ENCODE data around the gene TANC1. TPM values are rescaled to one million over a fixed set of nuclear protein-coding genes. Genes with fewer than 3 reads are reported as not detected.

TANC1 gene
- total RNA-seq, 1 donor from 2014 or later = 36.9 TPM

GRCh38 chr2:159160412-159160811 is 192.0 kb downstream of the TANC1 start:
- Mint-ChIP-seq H3K36me3 (ENCODE audit: unreplicated experiment) (peaks cover 13% of the 10 kb centered on the region), H3K4me1 (ENCODE audit: unreplicated experiment) (peaks cover 35% of the 10 kb centered on the region), H3K27ac (ENCODE audit: unreplicated experiment) (no peak overlapping the region), H3K4me3 (ENCODE audit: unreplicated experiment) (no peak overlapping the region), H3K9me3 (ENCODE audit: unreplicated experiment) (no peaks in the 10 kb centered on the region), H3K27me3 (ENCODE audit: unreplicated experiment) (no peaks in the 10 kb centered on the region)
- TF ChIP-seq CTCF (IDR thresholded peaks at IDR 0.05) = no peak
- DNase-seq (ENCODE audit: extremely low spot score, unreplicated experiment) = no peak

- H3K36me3 Mint-ChIP-seq (ENCODE audit: unreplicated experiment) = peaks cover 13% of the 10 kb centered on the region
- TF ChIP-seq CTCF (IDR thresholded peaks at IDR 0.05) = no peak
- no peaks in the 10 kb centered on the region for H3K27me3 Mint-ChIP-seq (ENCODE audit: unreplicated experiment)
- DNase-seq (ENCODE audit: extremely low spot score, unreplicated experiment) = no peak
- peaks cover 30% of the 10 kb centered on the region for H3K4me1 Mint-ChIP-seq (ENCODE audit: unreplicated experiment)
- H3K4me3 Mint-ChIP-seq (ENCODE audit: unreplicated experiment) = no peak overlapping the region
- H3K9me3 Mint-ChIP-seq (ENCODE audit: unreplicated experiment) = no peaks in the 10 kb centered on the region
- H3K27ac Mint-ChIP-seq (ENCODE audit: unreplicated experiment) = no peak overlapping the region
Observed at GRCh38 chr2:159160954-159161353, 192.5 kb downstream of the TANC1 start.

GRCh38 chr2:159163930-159164329 is 195.5 kb downstream of the TANC1 start:
- Mint-ChIP-seq H3K27ac (ENCODE audit: unreplicated experiment) (no peak overlapping the region), H3K9me3 (ENCODE audit: unreplicated experiment) (no peaks in the 10 kb centered on the region), H3K4me3 (ENCODE audit: unreplicated experiment) (no peak overlapping the region), H3K4me1 (ENCODE audit: unreplicated experiment) (peaks cover under 1% of the 10 kb centered on the region), H3K36me3 (ENCODE audit: unreplicated experiment) (peaks cover 22% of the 10 kb centered on the region), H3K27me3 (ENCODE audit: unreplicated experiment) (no peaks in the 10 kb centered on the region)
- TF ChIP-seq CTCF (IDR thresholded peaks at IDR 0.05) = no peak
- DNase-seq (ENCODE audit: extremely low spot score, unreplicated experiment) = no peak

DNA sequence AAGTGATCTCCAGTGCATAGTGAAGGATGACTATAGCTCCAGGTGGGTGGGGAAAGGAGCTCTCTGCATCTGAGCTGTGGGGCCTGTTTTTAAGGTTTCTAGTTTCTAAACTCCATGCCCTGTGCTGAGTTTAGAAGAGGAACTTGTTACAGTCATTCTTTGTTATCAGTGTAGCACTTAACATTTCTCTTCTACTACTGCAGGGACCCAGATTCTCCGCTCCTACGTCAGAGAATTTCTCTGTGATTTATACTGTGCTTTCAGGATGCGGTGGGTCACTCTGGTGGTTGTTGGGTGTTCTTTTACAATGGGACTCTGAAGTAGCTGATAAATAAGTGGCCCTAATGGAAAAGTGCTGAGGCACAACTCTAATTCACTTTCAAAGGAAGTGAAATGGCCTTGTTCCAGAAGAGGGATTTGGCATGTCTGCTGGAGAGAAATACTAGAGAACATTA is 196.0 kb downstream of the TANC1 start:
- no peak for DNase-seq (ENCODE audit: extremely low spot score, unreplicated experiment)
- H3K27ac Mint-ChIP-seq (ENCODE audit: unreplicated experiment) = no peak overlapping the region
- H3K27me3 Mint-ChIP-seq (ENCODE audit: unreplicated experiment) = no peaks in the 10 kb centered on the region
- H3K36me3 Mint-ChIP-seq (ENCODE audit: unreplicated experiment) = peaks cover 24% of the 10 kb centered on the region
- H3K4me3 Mint-ChIP-seq (ENCODE audit: unreplicated experiment) = no peak overlapping the region
- TF ChIP-seq CTCF (IDR thresholded peaks at IDR 0.05) = no peak
- H3K4me1 Mint-ChIP-seq (ENCODE audit: unreplicated experiment) = no peaks in the 10 kb centered on the region
- no peaks in the 10 kb centered on the region for H3K9me3 Mint-ChIP-seq (ENCODE audit: unreplicated experiment)

GRCh38 chr2:159165048-159165447 is 196.6 kb downstream of the TANC1 start:
- TF ChIP-seq CTCF (IDR thresholded peaks at IDR 0.05) = no peak
- no peak for DNase-seq (ENCODE audit: extremely low spot score, unreplicated experiment)
- H3K4me1 Mint-ChIP-seq (ENCODE audit: unreplicated experiment) = no peaks in the 10 kb centered on the region
- H3K9me3 Mint-ChIP-seq (ENCODE audit: unreplicated experiment) = no peaks in the 10 kb centered on the region
- H3K27me3 Mint-ChIP-seq (ENCODE audit: unreplicated experiment) = no peaks in the 10 kb centered on the region
- H3K36me3 Mint-ChIP-seq (ENCODE audit: unreplicated experiment) = peaks cover 25% of the 10 kb centered on the region
- H3K4me3 Mint-ChIP-seq (ENCODE audit: unreplicated experiment) = no peak overlapping the region
- no peak overlapping the region for H3K27ac Mint-ChIP-seq (ENCODE audit: unreplicated experiment)
